Vagina (tissue), 2 donors: Measurements from ENCODE around the gene NEDD4.

Experiments used
- CTCF ChIP-seq, 3 experiments: fragments of 450-650 bp in 2 of 3; fragments of 200-600 bp in 1 of 3; sonication (generic) in 1 of 3; IDR thresholded peaks; one replicate each; pipeline ENCODE4 v1.5.1; 2017 to 2019; ENCODE audit warnings: antibody characterized with exemption in 3 of 3, mild to moderate bottlenecking in 2 of 3, moderate library complexity in 2 of 3
- POLR2A ChIP-seq, 2 donors: fragments of 450-650 bp; IDR thresholded peaks; one replicate each; pipeline ENCODE4 v1.6.1; 2017; ENCODE audit warnings: antibody characterized with exemption in 2 of 2, mild to moderate bottlenecking in 2 of 2, moderate library complexity in 2 of 2
- POLR2AphosphoS5 ChIP-seq, 2 donors: sonication (generic); formaldehyde crosslinking; IDR thresholded peaks; one replicate each; pipeline ENCODE4 v1.9.0; 2017; ENCODE audit warnings: antibody characterized with exemption in 2 of 2, mild to moderate bottlenecking in 2 of 2, low read depth in 1 of 2; ENCODE audit not compliant: insufficient read depth in 1 of 2

- TF ChIP-seq CTCF (IDR thresholded peaks at IDR 0.05) (no peak), POLR2A (IDR thresholded peaks at IDR 0.05) (no peak), POLR2AphosphoS5 (IDR thresholded peaks at IDR 0.05; ENCODE audit: insufficient read depth in 1 of 2, low read depth in 1 of 2) (no peak)
Measured at GRCh38 chr15:55796321-55796965, 197.0 kb downstream of the NEDD4 start.
